HG03135 (cell line): ENCODE measurements around the gene HHLA2.
A peak's percentile ranks its signal among the peaks of the same experiment; 100 is the strongest.

Experiments
- ATAC-seq: cut with Tn5 transposase; IDR thresholded peaks from one replicate; pipeline ENCODE4 v1.9.1; 2021; ENCODE audit warnings: mild to moderate bottlenecking, moderate library complexity; ENCODE audit not compliant: unreplicated experiment

The HHLA2 gene

DNA sequence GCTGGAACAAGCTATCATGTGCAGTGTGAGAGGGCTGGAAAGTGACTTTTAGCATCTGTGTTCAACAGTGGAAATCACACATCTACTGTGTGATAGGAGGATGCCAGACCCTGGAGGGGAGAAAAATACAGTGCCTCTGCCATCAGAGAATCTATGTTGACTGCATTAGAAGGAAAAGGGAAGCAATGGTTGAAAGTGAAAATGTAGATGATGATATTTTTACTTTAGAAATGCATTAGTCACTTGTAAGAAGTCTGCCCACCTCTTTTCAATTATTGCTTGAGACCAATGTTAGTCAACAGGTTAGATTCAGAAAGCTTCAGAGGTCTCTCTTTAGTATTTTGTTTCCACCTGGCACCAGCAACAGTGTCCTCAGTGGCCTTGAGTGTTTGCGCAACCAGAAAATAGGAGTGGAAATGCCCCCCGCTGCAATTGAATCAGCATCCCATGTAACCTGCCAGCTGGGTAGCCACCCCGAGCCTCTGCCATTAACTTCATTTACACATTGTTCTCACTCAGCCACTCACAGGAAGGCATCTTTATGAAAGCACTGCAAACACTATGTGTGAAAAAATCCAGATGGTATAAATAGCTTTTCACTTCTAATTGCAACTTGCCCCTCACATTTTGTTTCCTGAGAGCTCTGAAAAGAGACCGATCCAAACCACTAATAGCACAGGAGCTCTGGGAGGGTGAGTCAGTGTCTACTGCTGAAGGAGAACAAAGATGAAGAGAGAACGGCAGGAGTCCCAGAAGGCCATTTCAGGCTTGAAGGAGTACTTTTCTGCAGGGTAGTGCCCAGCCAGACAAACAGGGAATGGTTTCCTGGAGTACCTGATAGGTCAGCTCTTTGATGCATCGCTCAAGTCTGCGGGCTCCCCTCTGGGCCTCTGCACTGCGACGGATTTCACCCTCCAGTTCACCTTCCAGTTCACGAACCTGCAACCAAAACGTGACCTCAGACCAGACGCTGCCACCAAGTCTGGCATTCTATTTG lies 92.1 kb downstream of the HHLA2 start:
- ATAC-seq, result peak; percentile 68

- no peak for ATAC-seq
These were observed 93.0 kb downstream of the HHLA2 start for GRCh38 chr3:108389372-108389771.

DNA sequence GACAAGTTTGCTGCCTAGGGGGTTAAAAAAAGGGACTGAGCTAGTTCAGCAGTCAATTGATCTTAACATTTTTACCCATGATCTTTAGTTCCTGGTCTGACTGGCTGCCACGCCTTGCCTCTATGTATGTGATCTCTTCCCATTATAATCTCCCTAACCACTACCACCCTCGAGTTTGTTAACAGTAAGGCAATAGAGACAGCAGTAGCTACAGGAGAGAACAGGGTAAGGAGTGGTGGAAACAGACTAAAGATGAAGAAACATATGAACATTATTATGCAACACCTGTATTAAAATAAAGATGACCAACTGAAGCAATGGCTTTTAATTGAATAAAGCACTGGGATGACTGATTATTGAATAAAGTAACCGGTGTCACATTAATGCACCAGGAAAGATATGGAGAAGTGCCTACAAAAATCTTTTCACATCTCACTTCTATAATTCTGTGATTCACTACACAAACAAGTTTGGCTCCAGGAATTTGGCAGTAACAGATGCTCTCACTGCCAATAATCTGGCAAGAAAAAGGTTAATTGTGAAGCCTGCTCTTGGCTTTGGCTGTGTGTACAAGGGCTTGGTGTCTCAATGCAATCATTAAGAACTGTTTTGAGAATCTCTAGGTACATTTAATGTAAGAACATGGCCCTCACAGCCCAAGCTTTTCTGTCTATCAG lies 95.7 kb downstream of the HHLA2 start:
- ATAC-seq, result no peak

DNA sequence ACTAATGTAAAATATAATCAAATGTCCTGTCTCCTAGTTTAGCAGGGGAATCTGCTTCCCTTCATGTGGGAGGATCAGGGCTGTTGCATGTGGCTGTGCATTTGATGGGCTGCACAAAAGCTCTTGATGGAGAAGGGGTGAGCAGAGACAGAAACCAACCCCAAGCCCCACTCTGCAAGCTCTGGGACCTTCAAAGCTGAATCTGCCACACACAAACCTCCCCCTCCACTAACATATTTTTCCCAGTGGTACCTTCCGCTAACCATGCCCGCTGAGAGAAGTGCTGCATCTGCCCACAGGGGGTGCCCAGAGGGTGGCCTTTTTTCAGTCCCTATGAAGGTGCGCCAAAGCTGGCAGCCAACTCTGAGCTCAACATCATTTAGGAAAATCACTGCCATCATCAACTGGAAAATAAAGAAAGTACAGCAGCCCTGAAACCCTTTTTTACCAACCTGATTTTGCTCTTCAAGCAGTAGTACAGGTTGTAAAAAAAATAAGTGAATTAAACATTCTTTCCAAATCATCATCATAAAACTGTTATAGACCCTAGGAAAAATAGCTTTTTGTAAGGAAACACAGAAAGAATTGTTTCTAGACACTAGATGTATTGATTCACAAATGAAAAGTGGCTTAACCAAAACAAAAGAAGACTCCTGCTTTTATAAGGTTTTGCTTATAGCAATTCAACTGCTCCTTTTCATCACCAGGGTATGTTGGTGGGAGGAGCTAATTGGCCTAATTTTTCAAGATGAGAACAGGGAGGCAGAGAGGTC lies 97.0 kb downstream of the HHLA2 start:
- ATAC-seq, result no peak

DNA sequence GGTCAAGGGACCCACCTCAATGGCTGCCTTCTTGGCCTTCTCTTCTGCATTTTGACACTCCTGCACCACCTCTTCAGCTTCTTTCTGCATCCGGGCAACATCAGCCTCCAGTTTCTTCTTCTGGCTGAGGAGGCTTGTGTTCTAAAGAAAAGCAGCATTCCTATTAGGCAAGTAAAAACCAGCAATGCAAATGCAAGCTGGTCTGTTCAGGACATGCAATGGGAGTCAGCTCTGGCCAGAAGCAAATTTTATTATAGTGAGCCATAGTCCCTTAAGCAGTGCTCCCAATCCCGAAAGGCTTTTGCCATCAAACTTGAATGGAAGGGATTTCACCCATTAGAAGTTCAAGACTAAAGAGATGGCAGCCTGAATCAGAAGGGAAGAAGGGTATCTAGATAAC lies 97.7 kb downstream of the HHLA2 start:
- no peak for ATAC-seq

GRCh38 chr3:108394563-108394962 lies 98.2 kb downstream of the HHLA2 start:
- no peak for ATAC-seq

- ATAC-seq, result no peak
These were observed 100.0 kb downstream of the HHLA2 start for GRCh38 chr3:108396336-108396735.

- no peak for ATAC-seq
These were observed 102.2 kb downstream of the HHLA2 start for GRCh38 chr3:108398510-108398909.

- ATAC-seq, result no peak
These were observed 105.5 kb downstream of the HHLA2 start for GRCh38 chr3:108401836-108402235.

- ATAC-seq, result no peak
These were observed 106.8 kb downstream of the HHLA2 start for GRCh38 chr3:108403198-108403597.

- ATAC-seq, result no peak
These were observed 107.5 kb downstream of the HHLA2 start for GRCh38 chr3:108403686-108404345.

- ATAC-seq, result no peak
These were observed 108.0 kb downstream of the HHLA2 start for GRCh38 chr3:108404368-108404767.

DNA sequence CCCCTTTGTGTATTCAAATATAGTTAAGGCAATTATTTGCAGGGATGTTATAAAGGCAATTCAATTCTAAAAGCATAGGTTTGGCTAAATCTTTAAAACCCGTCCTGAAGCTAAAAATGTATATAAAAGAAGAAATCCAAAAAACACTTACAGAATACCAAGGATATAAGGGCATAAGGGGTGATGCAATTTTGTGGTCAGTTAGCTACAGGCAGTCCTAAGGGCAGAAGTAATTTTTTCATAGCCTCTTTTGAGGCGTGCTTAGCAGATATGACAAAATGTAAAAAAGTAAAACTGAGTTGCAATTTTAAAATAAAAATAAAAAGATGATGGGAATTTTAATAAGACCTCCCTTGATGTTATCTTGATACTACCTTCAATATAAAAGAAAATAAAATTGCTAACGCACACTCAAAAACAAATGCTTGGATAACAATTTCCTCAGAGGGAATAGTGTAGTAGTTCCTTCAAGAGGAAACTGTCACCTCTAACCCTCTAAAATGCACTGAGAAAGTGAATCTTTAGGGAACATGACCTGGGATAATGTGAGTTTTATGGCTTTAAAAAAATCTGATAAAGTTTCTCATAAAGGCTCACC lies 109.8 kb downstream of the HHLA2 start:
- ATAC-seq, result peak; percentile 19

DNA sequence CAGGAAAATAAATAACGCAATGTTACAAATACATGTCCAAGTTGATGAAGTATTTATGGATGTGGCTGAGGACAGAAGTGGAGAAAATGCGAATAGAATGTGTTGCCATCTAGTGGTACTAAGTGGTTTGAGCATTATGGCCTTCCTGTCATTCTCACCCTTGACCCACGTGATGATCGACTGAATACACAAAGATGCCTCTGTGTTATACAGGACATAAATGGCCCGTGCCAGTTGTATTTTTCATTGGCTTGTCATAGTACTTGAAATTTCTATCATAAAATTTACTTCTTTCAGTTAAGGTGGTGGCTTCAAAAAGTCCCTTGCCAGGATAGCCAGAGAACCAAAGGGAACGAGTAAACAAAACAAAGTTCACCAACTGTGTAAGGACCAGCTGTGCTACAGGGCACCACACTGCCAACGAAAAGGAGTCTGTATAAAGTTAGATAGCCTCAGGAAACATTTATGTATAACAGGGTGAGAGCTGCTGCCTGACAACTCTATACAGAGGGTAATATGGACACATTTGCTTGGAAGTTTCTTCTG lies 110.4 kb downstream of the HHLA2 start:
- ATAC-seq, result peak; percentile 95

- ATAC-seq, result no peak
These were observed 111.5 kb downstream of the HHLA2 start for GRCh38 chr3:108407886-108408285.

DNA sequence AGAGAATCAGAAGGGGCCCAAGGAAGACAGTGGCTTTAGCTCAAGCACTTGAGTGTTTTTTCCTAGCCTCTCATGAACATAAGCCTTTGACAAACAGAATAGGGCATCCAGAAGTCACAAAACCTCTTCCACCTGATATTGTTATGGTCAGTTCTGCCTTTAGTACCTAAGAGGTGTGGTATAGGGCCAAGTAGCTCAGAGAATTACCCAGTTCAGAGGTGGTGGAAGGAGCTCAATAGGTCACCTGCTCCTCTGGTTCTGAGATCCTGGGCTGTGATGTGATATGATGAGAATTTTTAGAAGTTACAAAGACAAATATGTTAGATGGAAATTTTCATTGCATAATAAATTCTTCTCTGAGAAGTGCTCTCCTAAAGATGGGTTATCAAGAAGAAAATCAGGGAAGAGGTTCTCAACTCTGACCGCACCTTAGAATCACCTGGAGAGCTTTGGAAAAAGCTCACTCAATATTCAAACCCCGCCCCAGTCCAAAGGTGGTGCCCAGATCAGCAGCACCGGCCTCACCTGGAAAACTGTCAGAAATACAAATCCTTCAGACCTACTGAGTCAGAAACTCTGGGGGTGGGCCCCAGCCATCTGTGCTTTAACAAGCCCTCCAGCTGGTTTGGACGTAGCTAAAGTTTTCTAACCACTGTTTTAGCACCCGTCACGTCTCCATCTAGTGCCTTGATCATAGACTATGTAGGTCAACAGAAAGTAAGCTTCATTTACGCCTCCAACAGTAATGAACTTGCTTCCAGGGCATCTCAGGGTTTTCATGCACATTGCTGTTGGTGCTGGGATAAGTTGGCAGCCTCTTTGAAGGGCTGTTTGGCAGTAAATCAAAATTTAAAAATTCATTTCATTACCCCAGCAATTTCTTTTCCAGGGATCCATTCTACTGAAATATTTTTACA lies 112.8 kb downstream of the HHLA2 start:
- ATAC-seq, result no peak

DNA sequence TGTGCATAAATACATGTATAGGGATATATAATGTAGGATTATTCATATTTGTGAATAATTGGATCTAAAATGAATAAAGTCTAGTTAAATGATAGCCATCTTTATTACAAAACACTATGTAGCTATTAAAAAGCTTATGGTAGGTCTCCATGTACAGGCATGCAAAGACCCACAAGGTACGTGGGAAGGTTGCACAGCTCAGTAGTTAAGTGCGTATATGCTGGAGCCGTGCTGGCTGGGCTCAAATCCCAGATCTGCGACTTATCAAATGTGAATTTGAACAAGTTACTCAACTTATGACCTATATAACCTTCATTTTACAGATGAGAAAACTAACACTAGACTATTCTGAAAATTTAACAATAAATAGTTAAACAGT lies 113.4 kb downstream of the HHLA2 start:
- ATAC-seq, result no peak

GRCh38 chr3:108410531-108410984 lies 114.2 kb downstream of the HHLA2 start:
- no peak for ATAC-seq
